GM18520 (cell line): Measurements from ENCODE around the gene PTPN1.
"Not testable (repeated sequence)": the region's sequence is repeated elsewhere in the genome, so short reads cannot be mapped to it uniquely, and the experiment has no call there.

Experiments used
- ATAC-seq: cut with Tn5 transposase; IDR thresholded peaks from one replicate; pipeline ENCODE4 v1.9.1; 2021; ENCODE audit not compliant: unreplicated experiment

The PTPN1 gene

DNA sequence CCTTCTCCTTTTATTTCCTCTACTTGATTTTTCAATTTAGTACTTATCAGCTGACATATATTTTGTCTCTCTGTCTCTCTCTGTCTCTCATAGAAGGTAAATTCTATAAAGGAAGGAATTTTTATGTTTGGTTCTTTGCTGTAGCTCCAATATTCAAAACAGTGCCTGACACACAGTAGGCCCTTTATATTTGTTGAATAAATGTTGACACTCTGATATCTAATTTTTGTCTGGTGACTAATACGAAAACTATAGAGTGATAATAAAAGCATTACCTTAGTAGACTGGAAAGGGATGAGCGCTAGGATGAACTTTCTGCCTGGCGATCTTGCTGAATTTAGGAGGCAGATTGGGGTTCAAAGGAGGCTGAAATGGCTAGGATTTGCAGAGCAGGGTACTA lies 42.8 kb downstream of the PTPN1 start:
- no peak for ATAC-seq

DNA sequence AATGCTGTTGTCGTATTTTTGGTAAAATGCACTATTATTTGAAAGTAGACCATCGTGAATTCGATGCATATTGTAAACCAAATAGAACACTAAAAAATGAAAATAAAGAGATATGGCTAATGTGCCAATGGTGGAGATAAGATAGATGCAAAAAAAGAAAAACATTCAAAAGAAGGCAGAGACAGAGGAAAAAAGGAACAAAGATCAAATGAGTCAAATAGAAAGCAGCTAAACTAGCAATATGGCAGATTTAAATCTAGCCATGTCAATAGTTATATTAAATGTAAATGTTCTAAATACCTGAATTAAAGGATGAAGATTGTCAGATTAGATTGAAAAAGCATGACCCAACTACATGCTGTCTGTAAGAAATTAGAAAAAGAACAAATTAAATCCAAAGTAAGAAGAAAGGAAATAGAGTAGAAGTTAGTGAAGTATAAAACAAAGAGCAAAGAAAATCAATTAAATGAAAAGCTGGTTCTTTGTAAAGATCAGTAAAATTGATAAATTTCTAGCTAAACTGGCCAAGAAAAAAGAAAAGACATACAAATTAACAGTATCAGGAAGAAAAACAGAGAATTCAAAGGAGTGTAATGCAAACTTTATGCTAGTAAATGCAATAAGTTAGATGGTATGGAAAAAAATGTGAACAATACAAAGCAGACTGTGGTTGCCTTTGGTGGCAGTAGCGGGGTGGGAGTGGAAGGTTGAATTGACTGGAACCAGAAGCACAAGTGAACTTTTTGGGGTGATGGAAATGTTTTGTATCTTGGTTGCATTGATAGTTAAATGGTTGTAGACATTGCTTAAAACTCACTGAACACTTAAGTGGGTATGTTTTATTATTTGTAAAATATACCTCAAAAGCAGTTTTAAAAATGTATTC lies 44.8 kb downstream of the PTPN1 start:
- ATAC-seq = no peak

DNA sequence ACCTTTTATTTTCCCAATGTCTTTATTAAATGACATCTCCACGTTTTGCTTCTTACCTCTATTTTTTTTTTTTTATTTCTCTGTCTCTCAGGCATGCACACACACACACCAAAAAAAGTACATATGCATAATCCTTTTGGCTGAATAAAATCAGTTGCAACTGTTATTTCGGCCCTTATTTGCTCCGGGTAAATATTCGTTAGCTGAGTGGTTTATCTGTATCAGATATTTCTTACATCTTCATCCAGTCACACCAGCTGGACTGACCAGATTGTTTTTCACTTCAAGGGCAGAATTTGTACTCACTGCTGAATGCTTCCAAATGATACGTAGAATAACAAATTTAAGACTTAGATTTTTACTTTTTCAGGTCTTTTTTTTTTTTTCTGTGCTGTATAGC lies 45.5 kb downstream of the PTPN1 start:
- no peak for ATAC-seq

DNA sequence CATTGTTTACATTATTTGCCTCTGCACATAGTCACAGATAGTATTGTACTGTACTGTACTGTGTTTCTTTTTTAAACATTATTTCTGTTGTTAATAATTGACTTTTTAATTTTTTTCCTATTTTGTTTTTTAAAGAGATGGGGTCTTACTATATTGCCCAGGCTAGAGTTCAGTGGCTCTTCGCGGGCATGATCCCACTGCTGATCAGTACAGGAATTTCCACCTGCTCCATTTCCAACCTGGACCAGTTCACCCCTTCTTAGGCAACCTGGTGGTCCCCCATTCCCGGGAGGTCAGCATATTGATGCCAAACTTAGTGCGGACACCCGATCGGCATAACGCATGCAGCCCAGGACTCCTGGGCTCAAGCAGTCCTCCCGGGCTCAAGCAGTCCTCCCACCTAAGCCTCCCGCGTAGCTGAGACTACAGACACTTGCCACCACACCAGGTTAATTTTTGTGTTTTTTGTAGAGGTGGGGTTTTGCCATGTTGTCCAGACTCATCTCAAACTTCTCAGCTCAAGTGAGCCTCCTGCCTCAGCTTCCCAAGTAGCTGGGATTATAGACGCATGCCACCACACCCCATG lies 47.5 kb downstream of the PTPN1 start:
- ATAC-seq = no peak

DNA sequence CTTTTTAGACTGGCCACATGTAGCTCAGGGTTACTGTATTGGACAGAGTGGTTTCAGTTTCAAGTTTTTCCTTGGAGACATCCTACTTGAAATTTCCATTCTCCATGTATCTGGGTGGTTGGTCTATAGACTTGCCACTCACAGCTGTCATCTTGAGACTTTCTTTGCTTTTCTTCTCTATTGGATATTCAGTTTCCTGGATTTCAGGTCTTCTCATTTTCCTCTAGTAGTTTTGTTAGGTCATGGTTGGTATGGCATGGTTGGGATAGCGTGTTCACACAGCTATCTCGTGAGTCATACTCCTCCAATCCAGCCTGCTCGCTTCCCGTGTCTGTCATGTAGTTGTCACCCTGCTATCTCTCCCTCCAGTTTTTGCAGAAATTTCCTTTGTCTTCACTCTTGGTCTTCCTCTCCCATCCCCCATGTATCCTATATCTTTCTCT lies 48.3 kb downstream of the PTPN1 start:
- no peak for ATAC-seq

DNA sequence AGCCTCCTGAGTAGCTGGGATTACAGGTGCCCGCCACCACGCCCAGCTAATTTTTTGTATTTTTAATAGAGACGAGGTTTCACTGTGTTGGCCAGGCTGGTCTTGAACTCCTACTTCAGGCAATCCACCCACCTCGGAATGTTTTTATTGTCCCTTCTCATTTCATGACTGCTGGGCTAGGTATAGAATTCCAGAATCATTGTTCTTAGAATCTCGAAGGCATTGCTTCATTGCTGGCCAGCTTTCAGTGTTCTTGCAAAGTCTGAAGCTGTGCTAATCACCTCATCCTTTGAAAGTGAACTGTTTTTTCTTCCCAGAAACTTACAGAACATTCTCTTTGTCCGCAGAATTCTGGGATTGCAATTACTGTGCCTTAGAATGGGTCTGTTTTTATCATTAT lies 49.0 kb downstream of the PTPN1 start:
- ATAC-seq = no peak

DNA sequence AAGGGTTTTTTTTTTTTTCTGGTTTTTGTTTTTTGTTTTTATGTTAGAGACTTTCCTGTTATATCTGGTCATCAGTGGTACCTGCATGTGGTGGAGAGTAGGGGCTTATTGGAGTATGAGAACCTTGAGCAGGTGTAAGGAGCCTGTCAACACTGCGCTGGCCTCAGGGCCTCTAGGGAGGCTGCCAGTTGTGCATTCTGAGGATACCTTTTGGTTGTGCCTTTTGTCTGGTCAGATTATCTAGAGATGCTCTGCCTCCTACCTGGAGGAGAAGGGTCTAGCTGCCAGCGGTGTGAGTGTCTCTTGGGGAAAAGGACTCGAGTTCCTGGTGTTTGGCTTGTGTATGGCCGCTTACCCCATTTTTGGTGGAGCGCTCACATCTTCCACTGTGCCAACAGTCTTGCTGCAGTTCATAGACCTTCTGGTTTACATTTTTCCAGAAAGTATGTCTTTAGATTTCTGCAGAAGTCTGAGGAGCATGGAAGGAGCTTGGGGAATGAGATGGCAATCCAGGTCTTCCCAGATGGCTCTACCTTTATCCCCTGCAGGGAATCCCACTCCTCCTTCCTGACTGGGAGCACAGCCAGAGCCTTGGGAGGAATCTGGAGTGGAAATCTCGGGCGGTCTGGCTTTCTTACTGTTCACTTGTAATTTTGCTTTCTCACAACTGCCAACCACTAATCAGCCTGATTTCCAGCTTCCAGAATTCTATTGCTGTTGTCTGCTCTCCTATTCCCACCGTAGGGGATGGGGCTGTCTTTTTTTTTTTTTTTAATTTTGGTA lies 49.9 kb downstream of the PTPN1 start:
- no peak for ATAC-seq

DNA sequence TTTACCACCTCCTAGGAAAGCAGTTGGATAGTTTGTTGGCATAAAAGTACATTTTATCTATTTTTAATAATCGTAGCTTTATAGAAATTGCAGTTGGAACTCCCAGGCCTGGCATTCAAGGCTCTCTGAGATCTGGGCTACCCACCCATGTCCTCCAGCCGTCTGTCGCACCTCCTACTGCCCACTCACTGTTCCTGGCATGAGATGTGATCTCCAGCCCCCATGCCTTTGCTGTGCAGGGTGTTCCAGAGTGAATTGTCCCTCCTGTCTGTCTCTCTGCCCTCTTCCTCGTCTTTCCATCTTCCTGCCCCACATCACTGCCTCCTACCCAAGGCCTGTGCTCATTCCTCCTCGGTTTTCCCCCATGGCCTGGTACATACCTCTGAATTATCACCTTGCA lies 50.7 kb downstream of the PTPN1 start:
- no peak for ATAC-seq

DNA sequence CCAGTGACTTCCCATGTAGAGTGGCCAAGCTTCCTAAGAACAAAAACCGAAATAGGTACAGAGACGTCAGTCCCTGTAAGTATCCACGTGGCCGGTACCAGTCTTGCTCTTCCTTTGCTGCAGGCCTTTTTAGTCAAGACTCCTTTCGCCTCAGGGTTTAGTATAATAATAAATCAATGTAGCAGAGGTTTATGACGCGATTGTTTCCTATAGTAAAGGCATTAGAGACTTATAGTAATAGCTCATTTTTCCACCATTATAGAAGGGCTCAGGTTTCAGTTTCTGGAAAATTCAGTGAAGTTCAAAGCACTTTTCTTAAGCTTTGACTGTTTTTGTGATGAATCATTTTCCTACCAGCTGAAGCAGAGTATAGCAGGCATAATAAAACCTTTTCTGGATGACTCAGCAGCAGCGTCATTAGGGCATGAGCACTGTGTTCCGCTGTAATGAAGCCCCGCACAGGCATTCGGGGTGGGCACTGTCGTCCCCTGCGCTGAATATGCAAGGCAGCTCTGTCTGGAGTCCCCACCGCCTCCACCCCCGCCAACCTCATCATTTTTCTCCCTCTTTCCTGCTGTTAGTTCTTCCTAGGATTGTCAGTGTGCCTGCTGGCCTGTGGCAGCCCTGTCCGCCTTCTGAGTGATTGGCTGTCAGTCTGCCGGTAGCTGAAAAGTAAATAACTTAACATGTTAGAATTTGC lies 51.3 kb downstream of the PTPN1 start:
- ATAC-seq = no peak

DNA sequence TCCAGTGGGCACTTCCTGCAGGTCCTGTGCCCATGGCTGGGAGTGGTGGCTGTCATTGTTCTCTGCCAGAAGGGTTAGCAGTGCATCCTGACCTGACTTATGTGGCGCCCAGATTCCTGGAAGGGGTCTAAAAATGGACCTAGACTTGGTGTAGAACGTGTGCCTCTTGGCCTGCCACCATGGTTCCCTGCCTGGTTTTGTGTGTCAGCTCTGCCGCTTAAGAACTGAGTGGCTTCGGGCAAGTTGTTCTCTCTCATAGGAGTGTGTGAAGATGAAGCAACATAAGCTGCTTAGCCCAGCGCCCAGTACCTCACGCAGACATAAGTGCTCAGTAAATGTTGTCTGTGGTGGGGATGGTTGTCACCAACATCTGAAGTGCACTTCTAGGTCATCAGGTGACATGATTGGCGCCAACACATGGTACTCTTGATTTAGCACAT lies 52.1 kb downstream of the PTPN1 start:
- no peak for ATAC-seq

DNA sequence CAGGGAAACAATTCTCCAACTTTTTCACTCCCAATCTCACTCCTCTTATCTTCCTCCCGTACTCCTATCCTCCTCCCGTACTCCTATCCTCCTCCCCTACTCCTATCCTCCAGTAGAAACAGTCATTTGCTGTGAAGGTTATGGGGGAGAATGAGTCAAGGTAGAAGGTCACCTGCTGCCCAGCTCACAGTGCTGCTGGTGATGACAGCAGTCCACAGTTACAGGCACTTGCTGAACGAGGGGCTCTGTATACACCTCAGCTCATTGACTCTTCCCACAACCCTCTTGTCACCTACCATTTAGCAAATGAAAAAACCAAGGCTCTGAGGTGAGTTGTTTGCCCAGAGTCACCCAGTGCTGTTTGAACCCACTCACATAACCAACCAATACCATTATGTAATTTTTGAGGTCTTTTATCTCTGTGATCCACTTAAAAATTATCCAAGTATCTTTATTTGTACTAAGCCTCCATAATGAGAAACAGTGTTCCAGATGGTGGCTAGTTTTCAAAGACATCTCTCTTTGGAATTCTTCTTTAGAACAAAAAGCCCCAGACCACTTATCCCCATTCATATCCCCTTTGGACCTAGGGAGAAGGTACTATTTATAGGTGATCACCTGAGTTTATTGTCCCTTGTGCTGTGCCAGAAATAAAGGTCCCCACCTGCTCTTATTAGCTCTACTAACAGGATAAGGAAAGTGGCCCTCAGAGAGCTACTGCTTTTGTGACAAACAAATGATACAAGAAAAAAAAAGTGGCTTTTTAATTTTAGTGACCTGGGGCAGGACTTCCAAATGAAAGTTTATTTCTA lies 53.2 kb downstream of the PTPN1 start:
- no peak for ATAC-seq

DNA sequence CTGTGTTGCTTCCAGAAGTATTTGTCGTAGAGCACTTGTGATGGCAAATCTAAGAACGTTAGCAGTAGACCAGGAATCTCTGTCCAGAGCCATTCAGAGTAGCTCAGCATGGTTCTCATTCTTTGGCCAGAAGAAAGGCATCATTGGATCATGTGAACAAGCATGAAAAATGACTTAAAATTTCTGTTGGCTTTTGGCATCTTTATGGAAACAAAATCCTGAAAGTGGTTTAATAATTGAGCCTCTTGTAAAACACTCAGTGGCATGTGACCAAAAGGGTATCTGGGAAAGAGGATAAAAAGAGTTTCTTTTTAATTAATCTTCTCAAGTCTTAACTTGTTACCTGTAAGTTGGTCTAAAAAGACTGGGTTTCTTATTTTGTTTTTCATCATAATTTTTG lies 55.2 kb downstream of the PTPN1 start:
- no peak for ATAC-seq

DNA sequence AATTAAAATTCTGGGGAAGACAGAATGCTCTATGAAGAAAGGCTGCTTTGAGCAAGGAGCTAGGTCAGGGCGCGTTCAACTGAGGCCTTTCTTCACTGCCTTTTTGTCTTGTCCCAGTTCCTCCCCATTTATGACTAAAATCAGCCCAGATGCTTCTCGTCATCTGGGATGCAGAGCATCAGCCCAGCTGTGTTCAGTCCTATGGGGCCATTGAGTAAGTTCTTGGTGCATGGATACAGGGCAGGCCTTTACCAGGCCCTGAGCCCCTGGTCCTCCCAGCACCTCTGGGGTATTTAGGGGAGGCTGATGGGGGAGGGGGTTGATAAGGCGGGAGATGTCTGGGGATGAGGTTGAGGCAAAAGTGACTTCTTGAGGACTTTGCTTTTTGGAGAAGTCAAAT lies 55.7 kb downstream of the PTPN1 start:
- ATAC-seq = no peak

DNA sequence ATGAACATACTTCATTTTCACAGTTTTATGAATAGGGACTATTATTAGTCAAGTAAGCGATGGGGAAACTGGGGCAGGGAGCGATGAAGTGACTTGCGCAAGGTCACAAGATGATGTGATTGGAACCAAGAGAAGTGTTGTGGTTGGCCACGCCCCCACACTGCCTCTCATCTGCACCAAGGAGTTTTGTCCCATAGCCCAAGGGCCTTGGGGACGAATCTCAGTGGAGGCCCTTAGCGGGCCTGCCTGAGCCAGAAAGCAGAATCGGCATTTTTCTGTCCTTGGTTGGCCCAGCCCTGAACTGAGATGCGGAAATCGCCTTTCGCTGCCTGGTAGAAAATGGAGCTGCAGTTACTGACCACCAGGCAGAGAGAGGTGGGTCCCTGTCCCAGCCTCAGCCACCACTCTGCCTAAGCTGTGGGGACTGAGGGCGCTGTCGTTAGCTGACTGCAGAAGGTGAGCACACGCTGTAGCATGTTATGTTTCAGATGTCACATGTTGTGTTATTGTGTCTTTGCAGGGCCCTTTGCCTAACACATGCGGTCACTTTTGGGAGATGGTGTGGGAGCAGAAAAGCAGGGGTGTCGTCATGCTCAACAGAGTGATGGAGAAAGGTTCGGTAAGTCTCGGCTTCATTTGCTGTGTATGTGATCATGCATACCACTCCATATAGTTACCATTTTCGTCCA lies 57.8 kb downstream of the PTPN1 start:
- ATAC-seq = no peak

DNA sequence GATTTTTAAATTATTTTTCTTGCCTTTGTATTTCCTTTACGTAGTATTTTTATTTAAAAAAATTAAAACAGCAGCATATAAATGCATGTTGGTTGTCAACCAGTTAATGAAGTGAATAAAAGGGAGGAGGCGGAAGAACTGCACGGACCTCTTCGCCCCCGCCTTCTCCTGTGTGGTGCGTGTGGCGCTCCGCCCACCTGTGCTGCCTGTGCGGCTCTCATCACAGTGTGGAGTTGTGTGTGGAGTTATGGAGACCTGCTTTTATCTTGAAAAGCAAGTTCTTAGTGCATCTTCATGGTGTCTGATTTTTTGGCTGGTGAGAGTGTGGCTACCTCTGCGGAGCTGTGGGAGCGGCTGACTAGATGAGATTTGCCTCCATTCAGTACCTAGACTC lies 58.4 kb downstream of the PTPN1 start:
- ATAC-seq = no peak

DNA sequence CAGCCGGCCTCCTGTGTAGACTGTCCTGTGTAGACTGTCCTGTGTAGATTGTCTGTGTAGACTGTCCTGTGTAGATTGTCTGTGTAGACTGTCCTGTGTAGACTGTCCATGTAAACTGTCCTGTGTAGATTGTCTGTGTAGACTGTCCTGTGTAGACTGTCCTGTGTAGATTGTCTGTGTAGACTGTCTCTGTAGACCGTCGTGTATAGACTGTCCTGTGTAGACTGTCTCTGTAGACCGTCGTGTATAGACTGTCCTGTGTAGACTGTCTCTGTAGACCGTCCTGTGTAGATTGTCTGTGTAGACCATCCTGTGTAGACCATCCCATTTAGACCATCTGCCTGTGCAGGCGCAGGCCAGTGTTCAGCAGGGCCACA lies 59.3 kb downstream of the PTPN1 start:
- not testable (repeated sequence) for ATAC-seq

DNA sequence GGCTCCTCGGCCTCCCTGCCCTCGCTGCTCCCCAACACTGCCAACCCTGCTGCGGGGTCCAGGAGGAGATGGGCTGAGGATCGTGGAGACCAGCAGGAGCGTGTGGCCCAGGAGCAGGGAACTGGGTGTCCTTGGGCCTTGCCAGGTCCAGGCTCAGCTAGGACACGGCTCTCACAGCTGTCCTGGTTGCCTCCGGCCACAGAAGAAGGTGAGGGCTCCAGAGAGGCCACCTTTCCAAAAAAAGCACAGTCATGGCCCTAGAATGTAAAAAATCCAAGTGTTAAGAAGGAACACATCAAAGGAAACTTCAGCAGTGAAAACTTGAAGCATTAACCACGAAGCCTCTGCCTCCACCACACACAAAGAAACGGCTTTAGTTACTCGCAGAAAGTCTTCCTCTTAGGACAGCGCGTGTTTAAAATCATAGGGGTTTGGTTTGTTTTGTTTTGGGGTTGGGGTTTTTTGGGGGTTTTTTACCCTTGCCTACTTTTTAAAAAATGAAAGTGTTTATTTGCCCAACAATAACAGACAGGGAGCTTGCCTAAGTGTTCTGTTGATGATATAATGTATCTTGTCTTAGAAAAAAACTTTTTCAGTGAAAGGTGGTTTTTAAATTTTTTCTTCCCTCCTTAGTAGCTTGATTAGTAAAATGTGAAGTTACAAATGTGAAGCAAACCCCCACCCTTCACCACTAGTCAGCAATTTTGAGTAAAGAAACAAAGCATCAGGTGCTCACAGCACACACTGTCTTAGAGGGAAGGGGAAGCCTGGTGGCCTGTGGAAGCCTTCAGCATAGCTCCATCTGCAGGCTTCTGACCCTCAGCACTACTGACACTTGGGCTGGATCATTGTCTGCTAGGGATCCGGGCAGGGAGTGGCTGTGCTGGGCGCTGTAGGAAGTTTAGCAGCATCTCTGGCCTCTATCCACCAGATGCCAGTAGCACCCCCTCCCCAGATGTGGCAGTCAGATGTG lies 60.0 kb downstream of the PTPN1 start:
- peak; percentile 63 for ATAC-seq

DNA sequence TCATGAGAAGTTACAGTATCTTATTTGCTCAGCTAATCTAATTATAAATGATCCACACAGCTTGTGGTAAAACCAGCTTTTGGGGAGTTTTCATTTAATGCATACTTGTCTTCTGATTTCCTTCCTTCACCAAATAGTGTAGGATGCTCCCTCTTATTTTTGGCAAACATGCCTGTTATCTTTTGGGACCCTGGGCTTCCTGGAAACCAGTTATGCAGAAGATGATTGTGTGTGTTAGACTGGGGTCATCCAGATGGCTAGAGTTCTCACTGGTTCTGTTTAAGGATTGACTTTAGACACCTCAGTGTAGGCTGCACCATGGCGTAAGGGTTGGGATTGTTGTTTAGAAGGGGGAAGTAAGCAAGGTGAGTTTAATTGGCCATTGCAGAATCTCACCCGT lies 61.3 kb downstream of the PTPN1 start:
- ATAC-seq = no peak
